ENCODE data around the gene TNFAIP8L3.

Gene TNFAIP8L3

GRCh38 chr15:51030649-51031316, 63.9 kb downstream of the TNFAIP8L3 start:
- Histone ChIP-seq H3K9me3 (ENCODE audit: control insufficient read depth, insufficient read depth, low read length) (peaks cover 5% of the 10 kb centered on the region; the same call in 1 of the 2 replicates), H3K9ac (ENCODE audit: low read depth, low read length) (no peak overlapping the region), H3K4me1 (ENCODE audit: control insufficient read depth, insufficient read depth, low read length) (no peaks in the 10 kb centered on the region), H3K4me3 (ENCODE audit: low read depth, low read length) (no peak overlapping the region), H3K36me3 (ENCODE audit: control insufficient read depth, insufficient read depth, low read length) (no peaks in the 10 kb centered on the region), H3K27me3 (ENCODE audit: control insufficient read depth, insufficient read depth, low read length) (no peaks in the 10 kb centered on the region), H3K27ac (ENCODE audit: low read depth, low read length) (no peak overlapping the region)

- Histone ChIP-seq H3K4me1 (ENCODE audit: control insufficient read depth, insufficient read depth, low read length) (no peaks in the 10 kb centered on the region), H3K27ac (ENCODE audit: low read depth, low read length) (no peak overlapping the region), H3K9ac (ENCODE audit: low read depth, low read length) (no peak overlapping the region), H3K9me3 (ENCODE audit: control insufficient read depth, insufficient read depth, low read length) (no peaks in the 10 kb centered on the region; the same call in 1 of the 2 replicates), H3K36me3 (ENCODE audit: control insufficient read depth, insufficient read depth, low read length) (no peaks in the 10 kb centered on the region), H3K4me3 (ENCODE audit: low read depth, low read length) (no peak overlapping the region), H3K27me3 (ENCODE audit: control insufficient read depth, insufficient read depth, low read length) (no peaks in the 10 kb centered on the region)
Observed at GRCh38 chr15:51025454-51025846, 69.3 kb downstream of the TNFAIP8L3 start.

- Histone ChIP-seq H3K36me3 (ENCODE audit: control insufficient read depth, insufficient read depth, low read length) (no peaks in the 10 kb centered on the region), H3K27ac (ENCODE audit: low read depth, low read length) (no peak overlapping the region), H3K9ac (ENCODE audit: low read depth, low read length) (no peak overlapping the region), H3K9me3 (ENCODE audit: control insufficient read depth, insufficient read depth, low read length) (no peaks in the 10 kb centered on the region; the same call in 1 of the 2 replicates), H3K4me1 (ENCODE audit: control insufficient read depth, insufficient read depth, low read length) (no peaks in the 10 kb centered on the region), H3K27me3 (ENCODE audit: control insufficient read depth, insufficient read depth, low read length) (no peaks in the 10 kb centered on the region), H3K4me3 (ENCODE audit: low read depth, low read length) (no peak overlapping the region)
Observed at GRCh38 chr15:51024735-51025453, 69.8 kb downstream of the TNFAIP8L3 start.

- H3K27me3 ChIP-seq (ENCODE audit: control insufficient read depth, insufficient read depth, low read length) = no peaks in the 10 kb centered on the region
- no peak overlapping the region for H3K9ac ChIP-seq (ENCODE audit: low read depth, low read length)
- H3K27ac ChIP-seq (ENCODE audit: low read depth, low read length) = no peak overlapping the region
- no peaks in the 10 kb centered on the region for H3K9me3 ChIP-seq (ENCODE audit: control insufficient read depth, insufficient read depth, low read length)
- H3K4me1 ChIP-seq (ENCODE audit: control insufficient read depth, insufficient read depth, low read length) = no peaks in the 10 kb centered on the region
- H3K4me3 ChIP-seq (ENCODE audit: low read depth, low read length) = no peak overlapping the region
- no peaks in the 10 kb centered on the region for H3K36me3 ChIP-seq (ENCODE audit: control insufficient read depth, insufficient read depth, low read length)
Observed at GRCh38 chr15:51023499-51023898, 71.2 kb downstream of the TNFAIP8L3 start.

GRCh38 chr15:51022206-51022605, 72.5 kb downstream of the TNFAIP8L3 start:
- Histone ChIP-seq H3K9ac (ENCODE audit: low read depth, low read length) (no peak overlapping the region), H3K27me3 (ENCODE audit: control insufficient read depth, insufficient read depth, low read length) (no peaks in the 10 kb centered on the region), H3K4me1 (ENCODE audit: control insufficient read depth, insufficient read depth, low read length) (no peaks in the 10 kb centered on the region), H3K9me3 (ENCODE audit: control insufficient read depth, insufficient read depth, low read length) (no peaks in the 10 kb centered on the region), H3K36me3 (ENCODE audit: control insufficient read depth, insufficient read depth, low read length) (no peaks in the 10 kb centered on the region), H3K27ac (ENCODE audit: low read depth, low read length) (no peak overlapping the region), H3K4me3 (ENCODE audit: low read depth, low read length) (no peak overlapping the region)

DNA sequence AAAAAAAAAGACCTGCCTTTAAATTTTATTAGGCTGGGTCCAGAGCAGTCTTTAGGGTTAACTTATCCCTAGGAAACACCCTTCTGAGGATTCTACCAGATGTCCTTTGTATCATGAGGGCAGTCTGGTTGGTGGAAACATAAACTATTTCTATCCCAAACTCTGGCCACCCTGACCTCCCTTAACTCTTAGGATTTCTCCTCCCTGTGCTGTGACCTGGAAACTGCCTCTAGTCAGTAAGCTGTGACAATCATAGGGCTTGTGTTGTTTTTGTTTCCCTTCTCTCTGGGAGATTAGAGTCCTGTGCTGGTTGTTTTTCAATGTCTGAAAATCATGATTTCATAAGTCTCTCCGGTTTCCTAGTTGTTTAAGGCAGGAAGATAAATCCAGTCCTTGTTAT, 78.1 kb downstream of the TNFAIP8L3 start:
- no peaks in the 10 kb centered on the region for H3K4me1 ChIP-seq (ENCODE audit: control insufficient read depth, insufficient read depth, low read length)
- no peaks in the 10 kb centered on the region for H3K27me3 ChIP-seq (ENCODE audit: control insufficient read depth, insufficient read depth, low read length)
- no peaks in the 10 kb centered on the region for H3K36me3 ChIP-seq (ENCODE audit: control insufficient read depth, insufficient read depth, low read length)
- H3K27ac ChIP-seq (ENCODE audit: low read depth, low read length) = no peak overlapping the region
- H3K4me3 ChIP-seq (ENCODE audit: low read depth, low read length) = no peak overlapping the region
- no peaks in the 10 kb centered on the region for H3K9me3 ChIP-seq (ENCODE audit: control insufficient read depth, insufficient read depth, low read length)
- no peak overlapping the region for H3K9ac ChIP-seq (ENCODE audit: low read depth, low read length)

GRCh38 chr15:51011212-51011611, 83.5 kb downstream of the TNFAIP8L3 start:
- Histone ChIP-seq H3K9ac (ENCODE audit: low read depth, low read length) (no peak overlapping the region), H3K27ac (ENCODE audit: low read depth, low read length) (no peak overlapping the region), H3K4me1 (ENCODE audit: control insufficient read depth, insufficient read depth, low read length) (no peaks in the 10 kb centered on the region), H3K9me3 (ENCODE audit: control insufficient read depth, insufficient read depth, low read length) (no peaks in the 10 kb centered on the region), H3K4me3 (ENCODE audit: low read depth, low read length) (no peak overlapping the region), H3K27me3 (ENCODE audit: control insufficient read depth, insufficient read depth, low read length) (no peaks in the 10 kb centered on the region), H3K36me3 (ENCODE audit: control insufficient read depth, insufficient read depth, low read length) (no peaks in the 10 kb centered on the region)

DNA sequence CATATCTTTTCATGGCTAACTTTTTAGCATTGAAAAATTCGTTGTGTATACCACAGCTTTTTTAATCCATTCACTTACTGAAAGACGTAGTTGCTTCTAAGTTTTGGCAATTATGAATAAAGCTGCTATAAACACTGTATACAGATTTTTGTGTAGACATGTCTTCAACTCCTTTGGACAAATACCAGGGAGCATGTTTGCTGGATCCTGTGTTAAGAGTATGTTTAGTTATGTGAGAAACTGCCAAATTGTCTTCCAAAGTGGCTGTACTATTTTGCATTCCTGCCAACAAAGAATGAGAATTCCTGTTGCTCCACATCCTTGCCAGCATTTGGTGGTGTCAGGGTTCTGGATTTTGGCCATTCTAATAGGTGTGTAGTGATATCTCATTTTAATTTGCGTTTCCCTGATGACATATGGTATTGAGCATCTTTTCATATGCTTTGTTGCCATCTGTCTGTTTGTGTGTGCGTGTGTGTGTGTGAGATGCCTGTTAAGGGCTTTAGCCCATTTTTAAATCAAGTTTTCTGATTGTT, 87.5 kb downstream of the TNFAIP8L3 start:
- no peak overlapping the region for H3K4me3 ChIP-seq (ENCODE audit: low read depth, low read length)
- H3K27ac ChIP-seq (ENCODE audit: low read depth, low read length) = no peak overlapping the region
- H3K27me3 ChIP-seq (ENCODE audit: control insufficient read depth, insufficient read depth, low read length) = no peaks in the 10 kb centered on the region
- no peak overlapping the region for H3K9ac ChIP-seq (ENCODE audit: low read depth, low read length)
- no peaks in the 10 kb centered on the region for H3K9me3 ChIP-seq (ENCODE audit: control insufficient read depth, insufficient read depth, low read length)
- peaks cover 5% of the 10 kb centered on the region; the same call in 1 of the 2 replicates for H3K4me1 ChIP-seq (ENCODE audit: control insufficient read depth, insufficient read depth, low read length)
- 0 out of 2 replicates have a peak, but pooled peaks cover 5% of the 10 kb centered on the region for H3K36me3 ChIP-seq (ENCODE audit: control insufficient read depth, insufficient read depth, low read length)

Data from HUES48 (cell line).